ENCODE measurements around the gene INSC.

DNA sequence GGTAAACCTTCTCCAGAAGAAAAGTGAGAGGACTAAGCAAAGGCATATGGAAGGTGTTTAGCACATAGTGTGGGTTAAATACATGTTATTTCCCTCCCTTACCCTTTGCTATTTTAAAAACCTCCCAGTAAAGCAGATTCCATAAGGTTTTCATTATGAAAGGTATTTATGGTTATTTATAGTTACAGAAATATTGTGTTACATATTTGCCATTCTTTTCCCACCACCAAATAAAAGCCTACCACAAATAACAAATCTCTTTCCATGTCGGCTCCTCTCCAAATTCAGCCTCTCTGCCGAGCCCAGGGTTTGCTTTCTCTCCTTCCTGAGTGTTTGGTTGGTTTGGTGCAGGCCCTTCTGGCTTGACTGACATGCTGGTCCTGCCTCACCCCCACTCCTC, 64.4 kb downstream of the INSC start:
- TF ChIP-seq, protein P1, sequence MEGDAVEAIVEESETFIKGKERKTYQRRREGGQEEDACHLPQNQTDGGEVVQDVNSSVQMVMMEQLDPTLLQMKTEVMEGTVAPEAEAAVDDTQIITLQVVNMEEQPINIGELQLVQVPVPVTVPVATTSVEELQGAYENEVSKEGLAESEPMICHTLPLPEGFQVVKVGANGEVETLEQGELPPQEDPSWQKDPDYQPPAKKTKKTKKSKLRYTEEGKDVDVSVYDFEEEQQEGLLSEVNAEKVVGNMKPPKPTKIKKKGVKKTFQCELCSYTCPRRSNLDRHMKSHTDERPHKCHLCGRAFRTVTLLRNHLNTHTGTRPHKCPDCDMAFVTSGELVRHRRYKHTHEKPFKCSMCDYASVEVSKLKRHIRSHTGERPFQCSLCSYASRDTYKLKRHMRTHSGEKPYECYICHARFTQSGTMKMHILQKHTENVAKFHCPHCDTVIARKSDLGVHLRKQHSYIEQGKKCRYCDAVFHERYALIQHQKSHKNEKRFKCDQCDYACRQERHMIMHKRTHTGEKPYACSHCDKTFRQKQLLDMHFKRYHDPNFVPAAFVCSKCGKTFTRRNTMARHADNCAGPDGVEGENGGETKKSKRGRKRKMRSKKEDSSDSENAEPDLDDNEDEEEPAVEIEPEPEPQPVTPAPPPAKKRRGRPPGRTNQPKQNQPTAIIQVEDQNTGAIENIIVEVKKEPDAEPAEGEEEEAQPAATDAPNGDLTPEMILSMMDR (conservative IDR thresholded peaks at IDR 0.05; ENCODE audit: low read depth, low read length): no peak
- TF ChIP-seq EZH2 (IDR thresholded peaks at IDR 0.05; ENCODE audit: borderline replicate concordance, low read depth, low read length, poor library complexity, severe bottlenecking): no peak

Data from A673 (cell line).